ENCODE data around the gene TMEM51.

The TMEM51 gene

GRCh38 chr1:15155191-15155590 lies 1.6 kb downstream of the TMEM51 start:
- Histone ChIP-seq H3K4me2 (peak overlapping the region; percentile 76 to 100 (median 98); a peak in 20 of 22 replicates), H3K36me3 (no peaks in the 10 kb centered on the region), H3K27ac (no peak overlapping the region), H3K4me3 (peak overlapping the region in 3 of 10 experiments; percentile 69 to 76 (median 76); a peak in 6 of 20 replicates), H3K9ac (peak overlapping the region in 2 of 11 experiments; percentile 27 to 82; a peak in 2 of 22 replicates), H3K4me1 (peaks cover 48 to 66% (median 54%) of the 10 kb centered on the region in 10 experiments), H3K27me3 (peaks cover 24 to 56% (median 53%) of the 10 kb centered on the region in 11 experiments; a peak in 21 of 22 replicates), H3K9me3 (replicated peaks in 1 of 11) (no peaks in the 10 kb centered on the region), H4K20me1 (peaks cover 0 to 76% (median 7%) of the 10 kb centered on the region in 11 experiments; a peak in 12 of 22 replicates)
- no peak for TF ChIP-seq Cebpa-rat (IDR thresholded peaks at IDR 0.05)

DNA sequence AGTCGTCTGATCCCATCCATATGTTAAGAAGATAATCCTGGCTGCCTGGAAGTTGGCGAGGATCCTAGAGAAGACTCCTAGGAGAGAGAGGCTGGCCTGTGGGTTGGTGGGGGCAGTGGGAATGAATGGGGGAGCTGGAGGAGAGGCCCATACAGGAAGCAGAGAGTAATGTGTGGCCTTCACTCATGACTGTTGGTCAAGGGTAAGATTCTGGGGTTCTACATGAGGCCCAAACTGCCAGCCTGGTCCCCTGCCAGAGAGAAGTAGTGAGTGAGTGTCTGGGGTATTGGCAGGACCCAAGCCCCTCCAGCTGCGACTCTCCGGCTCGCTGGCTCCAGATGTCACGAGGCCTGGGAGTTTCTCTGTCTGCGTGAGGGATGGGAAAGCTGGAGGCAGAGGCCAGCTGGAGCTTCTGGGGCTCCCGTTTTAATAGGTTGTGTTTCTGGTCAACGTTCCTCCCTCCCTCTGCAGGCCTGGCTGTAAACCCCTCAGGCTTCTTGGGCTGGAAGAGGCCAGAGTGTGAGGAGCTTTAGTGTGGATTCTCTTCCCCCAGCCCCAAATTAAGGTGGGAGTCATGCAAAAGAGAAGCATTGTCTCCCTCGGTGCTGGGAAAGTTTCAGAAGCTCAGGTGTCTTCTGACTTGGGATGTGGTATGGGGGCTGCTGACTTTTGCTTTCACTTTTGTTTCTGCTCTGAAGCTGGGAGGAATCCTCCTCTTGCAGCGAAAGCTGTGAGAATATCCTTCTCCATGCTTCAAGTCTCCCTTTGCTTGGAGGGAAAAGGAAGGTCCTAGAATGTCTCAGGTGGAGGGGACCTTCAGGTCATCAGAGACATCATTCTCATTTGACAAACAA lies 2.6 kb downstream of the TMEM51 start:
- H3K9me3 ChIP-seq (replicated peaks in 1 of 11) = no peaks in the 10 kb centered on the region
- peak overlapping the region in 1 of 11 experiments; percentile 7; a peak in 1 of 22 replicates for H3K27ac ChIP-seq
- H3K27me3 ChIP-seq = peaks cover 18 to 47% (median 44%) of the 10 kb centered on the region in 11 experiments; a peak in 21 of 22 replicates
- no peaks in the 10 kb centered on the region for H3K36me3 ChIP-seq
- H3K4me3 ChIP-seq = peak overlapping the region in 5 of 10 experiments; percentile 3 to 76 (median 36); a peak in 6 of 20 replicates
- H3K4me2 ChIP-seq = peak overlapping the region; percentile 76 to 100 (median 91)
- H4K20me1 ChIP-seq = peaks cover 0 to 81% (median 7%) of the 10 kb centered on the region in 11 experiments; a peak in 12 of 22 replicates
- H3K4me1 ChIP-seq = peaks cover 48 to 65% (median 54%) of the 10 kb centered on the region in 10 experiments
- H3K9ac ChIP-seq = peak overlapping the region in 6 of 11 experiments; percentile 3 to 57 (median 20); a peak in 4 of 22 replicates
- no peak for TF ChIP-seq Cebpa-rat (IDR thresholded peaks at IDR 0.05)

DNA sequence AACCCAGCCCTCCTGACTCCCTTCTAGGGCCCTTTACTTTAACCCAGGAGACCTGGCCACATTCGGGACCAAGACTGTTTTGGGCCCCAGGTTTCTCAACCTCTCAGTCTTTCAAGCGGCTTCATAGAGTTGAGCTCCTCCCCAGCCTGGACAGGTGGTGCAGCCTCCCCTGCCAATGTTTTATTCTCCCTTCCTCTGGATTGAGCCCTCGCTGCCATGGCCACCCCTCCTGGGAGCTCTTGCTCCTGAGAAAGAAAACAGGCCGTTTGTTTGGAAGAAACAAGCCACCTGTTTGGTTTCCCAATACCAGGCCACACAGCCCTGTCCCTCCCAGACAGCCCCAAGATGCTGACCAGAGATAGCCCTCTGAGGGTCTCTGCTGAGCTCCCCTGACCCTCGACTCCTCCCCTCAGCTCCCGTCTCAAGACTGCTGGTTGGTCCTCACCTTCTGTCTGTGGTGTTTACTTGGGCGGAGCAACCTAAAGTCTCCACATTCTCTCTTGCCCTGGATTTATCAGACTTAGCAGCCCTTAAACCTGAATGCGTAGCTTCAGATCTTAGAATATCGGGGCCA lies 3.3 kb downstream of the TMEM51 start:
- peaks cover 0 to 89% (median 7%) of the 10 kb centered on the region in 11 experiments; a peak in 12 of 22 replicates for H4K20me1 ChIP-seq
- TF ChIP-seq Cebpa-rat (IDR thresholded peaks at IDR 0.05) = no peak
- H3K27ac ChIP-seq = peak overlapping the region in 1 of 11 experiments; percentile 7; a peak in 1 of 22 replicates
- H3K9me3 ChIP-seq (replicated peaks in 1 of 11) = no peaks in the 10 kb centered on the region
- 0 out of 20 replicates have a peak overlapping the region, but pooled peaks of 1 of the 10 experiments have one; percentile 3 for H3K4me3 ChIP-seq
- H3K36me3 ChIP-seq = no peaks in the 10 kb centered on the region
- H3K27me3 ChIP-seq = peaks cover 10 to 39% (median 36%) of the 10 kb centered on the region in 11 experiments; a peak in 21 of 22 replicates
- H3K4me1 ChIP-seq = peaks cover 48 to 61% (median 54%) of the 10 kb centered on the region in 10 experiments
- H3K4me2 ChIP-seq = peak overlapping the region; percentile 76 to 100 (median 91)
- H3K9ac ChIP-seq = peak overlapping the region in 4 of 11 experiments; percentile 9 to 57 (median 22); a peak in 3 of 22 replicates

DNA sequence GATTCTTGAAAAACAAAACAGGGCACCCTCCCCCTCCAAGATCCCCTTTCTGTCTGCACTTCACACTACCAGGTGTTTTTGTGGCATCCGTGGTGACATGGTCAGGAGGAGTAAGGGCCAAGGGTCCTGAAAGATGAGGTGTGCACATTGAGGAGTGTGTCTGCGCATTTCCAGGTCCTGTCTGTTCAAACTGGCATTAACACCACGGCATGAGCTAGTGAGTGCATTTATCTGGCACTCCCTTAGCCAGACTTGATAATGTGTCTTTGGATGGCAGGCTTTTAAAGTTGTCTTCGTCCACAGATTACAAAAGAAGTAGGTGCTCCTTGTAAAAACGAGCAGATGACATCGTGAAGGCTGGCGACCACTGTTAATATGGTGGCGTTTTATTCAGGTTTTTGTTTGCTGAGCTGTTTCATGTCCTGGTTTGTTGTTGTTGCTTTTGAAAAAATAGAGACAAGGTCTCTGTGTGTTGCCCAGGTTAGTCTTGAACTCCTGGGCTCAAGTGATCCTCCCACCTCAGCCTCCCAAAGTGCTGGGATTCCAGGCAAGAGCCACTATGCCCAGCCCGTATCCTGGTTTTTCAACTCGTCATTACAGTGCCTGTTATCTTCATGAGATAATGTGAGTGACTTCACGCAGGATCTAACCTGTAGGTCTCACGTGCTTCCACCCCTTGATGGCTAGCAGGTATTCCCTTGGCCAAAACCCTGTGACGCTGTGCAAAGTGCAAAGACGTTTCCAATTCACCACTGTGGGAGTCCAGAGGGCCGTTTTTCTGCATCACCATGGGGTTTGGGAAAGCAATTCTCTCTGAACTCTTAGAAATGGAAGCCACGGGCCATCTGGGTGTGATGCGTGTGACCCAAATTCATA lies 4.2 kb downstream of the TMEM51 start:
- no peak overlapping the region for H3K27ac ChIP-seq
- H3K9me3 ChIP-seq (replicated peaks in 1 of 11) = no peaks in the 10 kb centered on the region
- H3K9ac ChIP-seq = 0 out of 22 replicates have a peak overlapping the region, but pooled peaks of 1 of the 11 experiments have one; percentile 9
- TF ChIP-seq Cebpa-rat (IDR thresholded peaks at IDR 0.05) = no peak
- peak overlapping the region in 7 of 11 experiments; percentile 65 to 100 (median 91); a peak in 13 of 22 replicates for H3K4me2 ChIP-seq
- peaks cover 46 to 59% (median 51%) of the 10 kb centered on the region in 10 experiments for H3K4me1 ChIP-seq
- no peak overlapping the region for H3K4me3 ChIP-seq
- H4K20me1 ChIP-seq = peaks cover 0 to 85% (median 5%) of the 10 kb centered on the region in 11 experiments; a peak in 13 of 22 replicates
- peaks cover 7 to 30% (median 28%) of the 10 kb centered on the region in 11 experiments; a peak in 21 of 22 replicates for H3K27me3 ChIP-seq
- H3K36me3 ChIP-seq = no peaks in the 10 kb centered on the region

DNA sequence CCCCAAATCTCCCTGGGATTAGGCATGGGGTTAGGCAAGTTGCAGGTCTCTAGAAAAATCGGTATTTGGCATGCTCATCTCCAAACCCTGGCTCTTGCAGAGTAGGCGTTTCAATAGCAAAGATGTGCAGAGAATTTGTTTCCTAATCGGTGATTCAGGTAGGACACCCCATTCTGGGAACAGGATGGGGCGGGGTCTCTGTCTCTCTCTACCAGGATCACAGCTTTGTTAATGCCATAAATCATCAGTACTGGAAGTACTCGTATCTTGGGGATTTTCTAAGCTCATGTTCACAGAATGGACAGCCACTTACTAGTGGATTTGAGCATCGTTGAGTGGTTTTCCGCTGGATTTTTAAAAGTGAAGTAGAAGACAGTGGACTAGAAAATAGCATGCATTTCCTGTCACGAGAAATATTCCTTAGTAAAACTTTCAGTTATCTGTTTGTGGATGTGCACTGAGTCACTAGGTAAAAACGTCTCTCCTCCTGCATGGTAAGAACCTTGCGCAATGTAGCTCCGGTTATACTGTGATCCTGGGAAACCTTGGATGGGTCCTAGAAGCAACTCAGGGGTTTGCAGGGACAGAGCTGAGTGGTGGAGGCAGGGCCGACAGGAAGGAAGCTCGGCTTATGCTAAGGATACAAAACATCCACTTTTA lies 5.1 kb downstream of the TMEM51 start:
- TF ChIP-seq Cebpa-rat (IDR thresholded peaks at IDR 0.05) = peak in 3 of 11 experiments; percentile 39 to 78 (median 40); a peak in 3 of 22 replicates
- no peaks in the 10 kb centered on the region for H3K36me3 ChIP-seq
- H3K9me3 ChIP-seq (replicated peaks in 1 of 11) = no peaks in the 10 kb centered on the region
- peak overlapping the region; percentile 22 to 91 (median 65) for H3K4me2 ChIP-seq
- peaks cover 0 to 92% (median 0%) of the 10 kb centered on the region in 11 experiments; a peak in 7 of 22 replicates for H4K20me1 ChIP-seq
- 0 out of 22 replicates have a peak overlapping the region, but pooled peaks of 1 of the 11 experiments have one; percentile 9 for H3K9ac ChIP-seq
- H3K27me3 ChIP-seq = peaks cover 7 to 22% (median 19%) of the 10 kb centered on the region in 11 experiments; a peak in 21 of 22 replicates
- H3K27ac ChIP-seq = no peak overlapping the region
- H3K4me1 ChIP-seq = peaks cover 45 to 67% (median 52%) of the 10 kb centered on the region in 10 experiments
- H3K4me3 ChIP-seq = no peak overlapping the region

GRCh38 chr1:15159166-15159555 lies 5.6 kb downstream of the TMEM51 start:
- Histone ChIP-seq H3K36me3 (no peaks in the 10 kb centered on the region), H3K27me3 (peaks cover 3 to 16% (median 14%) of the 10 kb centered on the region in 11 experiments; a peak in 21 of 22 replicates), H3K9ac (0 out of 22 replicates have a peak overlapping the region, but pooled peaks of 1 of the 11 experiments have one; percentile 9), H3K9me3 (replicated peaks in 1 of 11) (no peaks in the 10 kb centered on the region), H3K4me2 (peak overlapping the region; percentile 22 to 91 (median 65)), H3K4me1 (peaks cover 44 to 67% (median 48%) of the 10 kb centered on the region in 10 experiments), H3K4me3 (no peak overlapping the region), H4K20me1 (peaks cover 0 to 96% (median 0%) of the 10 kb centered on the region in 11 experiments; a peak in 7 of 22 replicates), H3K27ac (no peak overlapping the region)
- no peak; a peak in 1 of 22 replicates for TF ChIP-seq Cebpa-rat (IDR thresholded peaks at IDR 0.05)

GRCh38 chr1:15160626-15161025 lies 7.1 kb downstream of the TMEM51 start:
- Histone ChIP-seq H3K4me1 (peaks cover 30 to 58% (median 37%) of the 10 kb centered on the region in 10 experiments), H3K27me3 (peaks cover 0 to 2% (median 0%) of the 10 kb centered on the region in 11 experiments; a peak in 4 of 22 replicates), H3K9ac (no peak overlapping the region), H3K4me2 (peak overlapping the region in 1 of 11 experiments; percentile 68; a peak in 2 of 22 replicates), H4K20me1 (peaks cover 0 to 99% (median 0%) of the 10 kb centered on the region in 11 experiments; a peak in 6 of 22 replicates), H3K36me3 (no peaks in the 10 kb centered on the region), H3K27ac (no peak overlapping the region), H3K9me3 (replicated peaks in 1 of 11) (no peaks in the 10 kb centered on the region), H3K4me3 (no peak overlapping the region)
- no peak for TF ChIP-seq Cebpa-rat (IDR thresholded peaks at IDR 0.05)
